GM12878 (cell line): ENCODE results near the gene DENND1A. TPM values are rescaled to one million over a fixed set of nuclear protein-coding genes. Genes with fewer than 3 reads are reported as not detected.

ENCODE experiments used
- ATAC-seq: fragments of 200-7000 bp; cut with Tn5 transposase; 3 replicates; pipeline ENCODE4 v1.9.1; 2020; ENCODE audit warnings: mild to moderate bottlenecking, moderate library complexity
- BruUV-seq: library from RNA; stranded (reverse); fragments of 400-500 nt; replicated peaks from 2 replicates; lab custom pipeline; 2021; lab: Mats Ljungman, UMichigan
- CTCF ChIA-PET: fragments of 300-600 bp; sonication (Branson Sonifier 250); formaldehyde crosslinking; extraction: SDS; loops from one replicate; lab custom pipeline; 2021; ENCODE audit warnings: inconsistent platforms; lab: Yijun Ruan, JAX
- POLR2A ChIA-PET: fragments of 350-600 bp; formaldehyde crosslinking; extraction: SDS; loops from one replicate; lab custom pipeline; 2021; ENCODE audit warnings: inconsistent platforms; lab: Charles Lee
- RAD21 ChIA-PET: fragments of 300-600 bp; sonication (Branson Sonifier 250); formaldehyde crosslinking; loops from one replicate; lab custom pipeline; 2023; ENCODE audit warnings: antibody characterized with exemption; ENCODE audit not compliant: unreplicated experiment; lab: Charles Lee
- SMC1A ChIA-PET: fragments of 300-600 bp; sonication (Branson Sonifier 250); formaldehyde crosslinking; loops from one replicate; lab custom pipeline; 2023; ENCODE audit not compliant: unreplicated experiment, uncharacterized antibody; lab: Charles Lee
- DNase-seq: peaks from one replicate; pipeline ENCODE4 v3.0.0-alpha.2; 2011; ENCODE audit warnings: low read depth, low spot score
- FAIRE-seq: peaks from 3 replicates; lab custom pipeline; 2011; peaks lifted over from hg19 to GRCh38; lab: Jason Lieb, UNC
- H2AFZ ChIP-seq: 2 replicates; pipeline ENCODE4 v1.6.0; 2011; ENCODE audit warnings: low read depth, low read length, control low read depth; ENCODE audit not compliant: control insufficient read depth
- H3K27ac ChIP-seq: 2 replicates; pipeline ENCODE4 v1.5.1; 2011; ENCODE audit warnings: control low read depth; ENCODE audit not compliant: control insufficient read depth, insufficient read depth
- H3K27me3 ChIP-seq, 2 experiments: replicated peaks in 1 of 2; 2 replicates each; pipeline versions ENCODE4 v1.6.0 to v1.6.1; 2011; ENCODE audit warnings: low read length in 1 of 2; ENCODE audit not compliant: control insufficient read depth in 2 of 2, insufficient read depth in 2 of 2
- H3K36me3 ChIP-seq, 2 experiments: 2 replicates each; pipeline ENCODE4 v1.5.1; 2011; ENCODE audit warnings: low read length in 1 of 2; ENCODE audit not compliant: control insufficient read depth in 2 of 2, insufficient read depth in 2 of 2
- H3K4me1 ChIP-seq: 2 replicates; pipeline ENCODE4 v1.6.1; 2011; ENCODE audit warnings: mild to moderate bottlenecking, low read length, moderate library complexity, mixed read lengths; ENCODE audit not compliant: control insufficient read depth, insufficient read depth
- H3K4me2 ChIP-seq: 2 replicates; pipeline ENCODE4 v1.6.0; 2011; ENCODE audit warnings: control low read depth; ENCODE audit not compliant: control insufficient read depth, insufficient read depth
- H3K4me3 ChIP-seq: fragments of 200-600 bp; sonication (generic); 2 replicates; pipeline ENCODE4 v1.5.1; 2016
- H3K79me2 ChIP-seq: 2 replicates; pipeline ENCODE4 v1.6.0; 2011; ENCODE audit warnings: low read length; ENCODE audit not compliant: control insufficient read depth, insufficient read depth
- H3K9ac ChIP-seq: 2 replicates; pipeline ENCODE4 v1.8.0; 2011; ENCODE audit warnings: low read length, control low read depth, mixed read lengths; ENCODE audit not compliant: control insufficient read depth, insufficient read depth
- H3K9me3 ChIP-seq: replicated peaks from 3 replicates; pipeline ENCODE4 v1.5.1; 2011; ENCODE audit warnings: mild to moderate bottlenecking, low read length; ENCODE audit not compliant: control insufficient read depth, insufficient read depth
- H4K20me1 ChIP-seq: 2 replicates; pipeline ENCODE4 v1.6.0; 2011; ENCODE audit not compliant: control insufficient read depth, insufficient read depth
- BHLHE40 ChIP-seq, 2 experiments: fragments of 450-650 bp in 1 of 2; IDR thresholded peaks; 2 replicates each; pipeline ENCODE4 v1.6.1; 2011 to 2017; ENCODE audit warnings: low read depth in 2 of 2, borderline replicate concordance in 1 of 2, improper control_type of control experiment in 1 of 2, low read length in 1 of 2, mild to moderate bottlenecking in 1 of 2
- CEBPB ChIP-seq, 2 experiments: fragments of 150-350 bp in 1 of 2; IDR thresholded peaks; 2 replicates each; pipeline ENCODE4 v1.6.1; 2012 to 2014; ENCODE audit warnings: low read depth in 2 of 2, low read length in 2 of 2, borderline replicate concordance in 1 of 2, inconsistent platforms in 1 of 2
- DPF2 ChIP-seq: fragments of 450-650 bp; IDR thresholded peaks from 2 replicates; pipeline ENCODE4 v1.6.1; 2017; ENCODE audit warnings: mild to moderate bottlenecking
- IRF5 ChIP-seq: fragments of 450-650 bp; IDR thresholded peaks from 2 replicates; pipeline ENCODE4 v1.6.1; 2017; ENCODE audit warnings: borderline replicate concordance
- MTA2 ChIP-seq: fragments of 450-650 bp; IDR thresholded peaks from 2 replicates; pipeline ENCODE4 v1.6.1; 2016; ENCODE audit warnings: low read depth, mild to moderate bottlenecking, moderate library complexity
- PAX5 ChIP-seq: IDR thresholded peaks from 2 replicates; pipeline ENCODE4 v1.6.1; 2011; ENCODE audit warnings: low read depth, low read length, borderline replicate concordance
- RBBP5 ChIP-seq: fragments of 200-600 bp; sonication (generic); conservative IDR thresholded peaks from 2 replicates; pipeline ENCODE4 v1.6.1; 2016
- SPI1 ChIP-seq: IDR thresholded peaks from 2 replicates; pipeline ENCODE4 v1.6.1; 2011; ENCODE audit warnings: low read depth, mild to moderate bottlenecking, low read length, moderate library complexity, borderline replicate concordance; ENCODE audit not compliant: insufficient read depth
- SREBF1 ChIP-seq: IDR thresholded peaks from 2 replicates; pipeline ENCODE4 v1.6.1; 2012; ENCODE audit warnings: mild to moderate bottlenecking, low read length
- SRF ChIP-seq, 2 experiments: IDR thresholded peaks; 2 replicates each; pipeline ENCODE4 v1.6.1; 2011; ENCODE audit warnings: low read depth in 2 of 2, low read length in 2 of 2, mild to moderate bottlenecking in 1 of 2, moderate library complexity in 1 of 2
- TCF12 ChIP-seq: IDR thresholded peaks from 2 replicates; pipeline ENCODE4 v1.6.1; 2011; ENCODE audit warnings: low read depth, mild to moderate bottlenecking, low read length
- USF2 ChIP-seq: IDR thresholded peaks from 2 replicates; pipeline ENCODE4 v1.6.1; 2011; ENCODE audit warnings: low read depth, low read length, improper control_type of control experiment, borderline replicate concordance
- WGBS: methylation state at CpG from one replicate; pipeline ENCODE4 v1.1.6; 2016; ENCODE audit warnings: low lambda C conversion rate; ENCODE audit not compliant: insufficient replicate concordance, insufficient coverage; ENCODE audit errors: missing lambda C conversion rate; 5-methylcytosine and 5-hydroxymethylcytosine counted together
- in situ Hi-C: fragments of 300-500 bp; cut with MboI; formaldehyde crosslinking; loops from 9 replicates; pipeline ENCODE4 v1.14.3; 2018; ENCODE audit warnings: mixed read lengths
- intact Hi-C: fragments of 100-400 bp; cut with micrococcal nuclease; formaldehyde crosslinking; loops from one replicate; pipeline ENCODE4 v1.14.2; 2022; ENCODE audit not compliant: unreplicated experiment
- polyA plus RNA-seq, 11 experiments: library from polyadenylated mRNA; depleted of rRNA in 4 of 11; unstranded in 6 of 11; stranded (reverse) in 5 of 11; fragments of >200 nt; fragmentation: Nextera tagmentation in 4 of 11; fragmentation: Illumina TruSeq in 1 of 11; extraction: Ambion mirVana in 4 of 11; extraction: Trizol in 1 of 11; gene quantifications; 1 replicate in 1 of 11; 2 replicates in 10 of 11; pipeline versions ENCODE4 v1.2.1 to v1.2.3, GENCODE V29; 2011 to 2016; ENCODE audit warnings: inconsistent platforms in 2 of 11, missing spikeins in 2 of 11, low read depth in 1 of 11
- total RNA-seq, 4 experiments: library from RNA; depleted of rRNA in 3 of 4; stranded (reverse); fragments of >200 nt in 3 of 4; fragmentation: Illumina TruSeq in 1 of 4; extraction: Trizol in 1 of 4; gene quantifications; 2 replicates each; pipeline versions ENCODE4 v1.2.1 to v1.2.3, GENCODE V29; 2013 to 2021
- TF ChIP-seq, protein P1 (sequence below): fragments of 450-650 bp; IDR thresholded peaks from 2 replicates; pipeline ENCODE4 v1.6.1; 2018; ENCODE audit warnings: mild to moderate bottlenecking, low read depth, moderate library complexity; ENCODE audit not compliant: partially characterized antibody
- TF ChIP-seq, protein P2 (sequence below): fragments of 450-650 bp; conservative IDR thresholded peaks from 2 replicates; pipeline ENCODE4 v1.6.1; 2017; ENCODE audit warnings: mild to moderate bottlenecking, moderate library complexity

Gene DENND1A
- total and polyA plus RNA-seq, 10 of the 15 experiments (the other 5 are each of a cell fraction or from before 2014, with no cell fraction given), result 14.1 to 48.6 (median 35.2) TPM

- TF ChIP-seq IRF5 (no peak), SREBF1 (no peak), MTA2 (no peak), CEBPB (IDR thresholded peaks at IDR 0.05; ENCODE audit: borderline replicate concordance in 1 of 2, low read depth in 2 of 2, low read length in 2 of 2) (no peak), BHLHE40 (IDR thresholded peaks at IDR 0.05; ENCODE audit: borderline replicate concordance in 1 of 2, low read depth in 2 of 2, low read length in 1 of 2) (no peak)
Observed at GRCh38 chr9:123482295-123482968, 447.5 kb downstream of the DENND1A start (continued).

GRCh38 chr9:123481209-123481865 is 448.6 kb downstream of the DENND1A start:
- ChIA-PET RAD21 (no interaction called here), POLR2A (interaction anchor here (0.6 to 0.7 kb wide), 2 partner anchors 55 to 632 kb away, joined by 3 to 6 read pairs; no protein-coding TSS in a partner anchor), CTCF (interaction anchor here (0.6 kb wide), 1 partner anchor 1058 kb away, joined by 3 read pairs; no protein-coding TSS in a partner anchor), SMC1A (interaction anchor here (0.7 to 1.1 kb wide), 2 partner anchors 9 to 16 kb away, joined by 3 read pairs; no protein-coding TSS in a partner anchor)
- no peaks in the 10 kb centered on the region for H3K27me3 ChIP-seq
- WGBS, result 83% methylated on average over 10 of the region's 10 CpGs
- H3K9ac ChIP-seq, result no peak overlapping the region
- intact Hi-C loops, result no loop called here
- no peaks in the 10 kb centered on the region for H4K20me1 ChIP-seq
- no peaks in the 10 kb centered on the region for H3K79me2 ChIP-seq
- H3K36me3 ChIP-seq, result no peaks in the 10 kb centered on the region
- H3K4me1 ChIP-seq, result no peaks in the 10 kb centered on the region
- in situ Hi-C loops, result no loop called here
- ATAC-seq (no peak), DNase-seq (no peak), FAIRE-seq (no peak)
- H3K4me2 ChIP-seq, result no peak overlapping the region
- H2AFZ ChIP-seq, result no peak overlapping the region
- no TSS peak for BruUV-seq
- no peaks in the 10 kb centered on the region for H3K9me3 ChIP-seq
- no peak overlapping the region for H3K4me3 ChIP-seq
- H3K27ac ChIP-seq, result no peak overlapping the region
- TF ChIP-seq SRF (IDR thresholded peaks at IDR 0.05; ENCODE audit: low read depth in 2 of 2, low read length in 2 of 2) (no peak), SPI1 (no peak), TCF12 (no peak), DPF2 (no peak), USF2 (no peak), PAX5 (no peak), RBBP5 (no peak)
- TF ChIP-seq, protein P1, sequence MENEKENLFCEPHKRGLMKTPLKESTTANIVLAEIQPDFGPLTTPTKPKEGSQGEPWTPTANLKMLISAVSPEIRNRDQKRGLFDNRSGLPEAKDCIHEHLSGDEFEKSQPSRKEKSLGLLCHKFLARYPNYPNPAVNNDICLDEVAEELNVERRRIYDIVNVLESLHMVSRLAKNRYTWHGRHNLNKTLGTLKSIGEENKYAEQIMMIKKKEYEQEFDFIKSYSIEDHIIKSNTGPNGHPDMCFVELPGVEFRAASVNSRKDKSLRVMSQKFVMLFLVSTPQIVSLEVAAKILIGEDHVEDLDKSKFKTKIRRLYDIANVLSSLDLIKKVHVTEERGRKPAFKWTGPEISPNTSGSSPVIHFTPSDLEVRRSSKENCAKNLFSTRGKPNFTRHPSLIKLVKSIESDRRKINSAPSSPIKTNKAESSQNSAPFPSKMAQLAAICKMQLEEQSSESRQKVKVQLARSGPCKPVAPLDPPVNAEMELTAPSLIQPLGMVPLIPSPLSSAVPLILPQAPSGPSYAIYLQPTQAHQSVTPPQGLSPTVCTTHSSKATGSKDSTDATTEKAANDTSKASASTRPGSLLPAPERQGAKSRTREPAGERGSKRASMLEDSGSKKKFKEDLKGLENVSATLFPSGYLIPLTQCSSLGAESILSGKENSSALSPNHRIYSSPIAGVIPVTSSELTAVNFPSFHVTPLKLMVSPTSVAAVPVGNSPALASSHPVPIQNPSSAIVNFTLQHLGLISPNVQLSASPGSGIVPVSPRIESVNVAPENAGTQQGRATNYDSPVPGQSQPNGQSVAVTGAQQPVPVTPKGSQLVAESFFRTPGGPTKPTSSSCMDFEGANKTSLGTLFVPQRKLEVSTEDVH, result no peak
- TF ChIP-seq, protein P2, sequence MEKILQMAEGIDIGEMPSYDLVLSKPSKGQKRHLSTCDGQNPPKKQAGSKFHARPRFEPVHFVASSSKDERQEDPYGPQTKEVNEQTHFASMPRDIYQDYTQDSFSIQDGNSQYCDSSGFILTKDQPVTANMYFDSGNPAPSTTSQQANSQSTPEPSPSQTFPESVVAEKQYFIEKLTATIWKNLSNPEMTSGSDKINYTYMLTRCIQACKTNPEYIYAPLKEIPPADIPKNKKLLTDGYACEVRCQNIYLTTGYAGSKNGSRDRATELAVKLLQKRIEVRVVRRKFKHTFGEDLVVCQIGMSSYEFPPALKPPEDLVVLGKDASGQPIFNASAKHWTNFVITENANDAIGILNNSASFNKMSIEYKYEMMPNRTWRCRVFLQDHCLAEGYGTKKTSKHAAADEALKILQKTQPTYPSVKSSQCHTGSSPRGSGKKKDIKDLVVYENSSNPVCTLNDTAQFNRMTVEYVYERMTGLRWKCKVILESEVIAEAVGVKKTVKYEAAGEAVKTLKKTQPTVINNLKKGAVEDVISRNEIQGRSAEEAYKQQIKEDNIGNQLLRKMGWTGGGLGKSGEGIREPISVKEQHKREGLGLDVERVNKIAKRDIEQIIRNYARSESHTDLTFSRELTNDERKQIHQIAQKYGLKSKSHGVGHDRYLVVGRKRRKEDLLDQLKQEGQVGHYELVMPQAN, result no peak
